Left colon (tissue), 2 donors: Measurements from ENCODE around the gene CARD8. TPM values are rescaled to one million over a fixed set of nuclear protein-coding genes. Genes with fewer than 3 reads are reported as not detected.
"Not testable (repeated sequence)": the region's sequence is repeated elsewhere in the genome, so short reads cannot be mapped to it uniquely, and the experiment has no call there.

Source experiments
- ATAC-seq: fragments of 200-7000 bp; cut with Tn5 transposase; one replicate; pipeline ENCODE4 v1.9.1; 2020; ENCODE audit warnings: mild to moderate bottlenecking, moderate library complexity
- DNase-seq, 2 donors: peaks; one replicate each; pipeline ENCODE4 v3.0.0-alpha.2; 2020
- intact Hi-C, 2 donors: fragments of 100-400 bp; cut with DNase I in 1 of 2; cut with micrococcal nuclease in 1 of 2; formaldehyde crosslinking; loops; one replicate each; pipeline versions ENCODE4 v1.11.2 to v1.14.0; 2022; cut with DNase I, micrococcal nuclease
- total RNA-seq, 2 donors: library from RNA; stranded (reverse); fragmentation: NEBNext Ultra II Directional; extraction: Animal tissue kit (Norgen Biotek cat#: 25700); gene quantifications; one replicate each; pipeline ENCODE4 v1.2.1, GENCODE V29; 2021
- donor health status: DM: no; HTN: no; CAD: no.
- donor health status: DM: yes; HTN: yes; CAD: no.

The CARD8 gene
- total RNA-seq, 2 donors from 2014 or later = 15.3 to 23.4 TPM

DNA sequence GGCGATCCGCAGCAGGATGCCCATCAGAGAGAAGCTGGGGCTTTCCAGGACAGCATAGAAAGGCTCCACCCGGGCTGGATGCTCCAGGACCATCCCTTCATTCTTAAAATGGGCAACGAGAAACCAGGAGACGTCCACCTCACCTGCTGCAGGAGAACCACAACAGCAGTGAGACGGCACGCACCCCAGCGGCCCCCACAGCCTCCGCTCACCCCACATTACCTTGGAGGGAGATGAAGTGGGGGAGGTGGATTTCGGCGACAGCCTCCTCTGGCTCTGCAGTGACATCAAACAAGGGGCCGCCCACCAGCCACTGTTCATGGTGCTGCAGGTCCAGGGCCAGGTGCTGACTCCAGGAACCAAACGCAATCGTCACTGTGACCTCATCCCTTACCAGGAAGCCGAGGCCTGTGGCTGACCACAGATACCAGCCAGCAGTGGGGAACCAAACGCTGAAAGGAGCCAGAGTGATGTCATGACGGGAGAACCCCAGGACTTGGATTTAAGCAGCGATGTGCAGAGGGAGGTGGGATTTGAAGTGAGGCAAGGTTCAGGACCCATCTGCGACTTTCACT is 25.1 kb downstream of the CARD8 start:
- DNase-seq = no peak
- intact Hi-C loops = no loop called here
- ATAC-seq = no peak

DNA sequence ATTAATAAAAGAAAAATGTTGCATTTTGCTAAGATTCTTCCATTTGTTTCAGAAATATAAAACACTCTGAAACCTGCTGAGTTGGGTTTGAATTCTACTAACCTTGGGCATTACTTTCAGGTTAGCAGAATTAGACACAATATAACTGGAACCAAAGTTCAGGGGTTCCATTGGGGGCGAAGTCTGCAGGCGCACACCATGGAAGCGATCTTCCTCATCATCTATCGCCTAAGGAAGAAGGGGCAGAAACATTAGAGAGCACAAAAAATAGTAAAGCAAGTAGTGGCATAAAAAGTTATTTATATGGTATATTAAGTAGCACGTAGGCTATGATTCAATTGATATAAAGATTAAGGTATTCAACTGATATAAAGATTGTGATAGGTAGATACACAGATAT is 34.1 kb downstream of the CARD8 start:
- ATAC-seq (no peak), DNase-seq (no peak)
- intact Hi-C loops = no loop called here

DNA sequence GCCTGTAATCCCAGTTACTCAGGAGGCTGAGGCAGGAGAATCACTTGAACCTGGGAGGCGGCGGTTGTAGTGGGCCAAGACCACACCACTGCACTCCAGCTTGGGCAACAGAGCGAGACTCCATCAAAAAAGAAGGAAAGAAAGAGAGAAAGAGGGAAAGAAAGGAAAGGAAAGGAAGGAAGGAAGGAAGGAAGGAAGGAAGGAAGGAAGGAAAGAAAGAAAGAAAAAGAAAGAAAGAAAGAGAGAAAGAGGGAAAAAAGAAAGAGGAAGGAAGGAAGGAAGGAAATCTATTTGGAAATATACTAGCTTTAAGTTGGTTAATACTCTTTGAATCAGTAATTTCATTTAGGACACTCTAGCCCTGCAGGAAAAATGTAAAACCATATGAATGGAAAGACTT is 34.9 kb downstream of the CARD8 start:
- DNase-seq, ATAC-seq, intact Hi-C loops: not testable (repeated sequence)

DNA sequence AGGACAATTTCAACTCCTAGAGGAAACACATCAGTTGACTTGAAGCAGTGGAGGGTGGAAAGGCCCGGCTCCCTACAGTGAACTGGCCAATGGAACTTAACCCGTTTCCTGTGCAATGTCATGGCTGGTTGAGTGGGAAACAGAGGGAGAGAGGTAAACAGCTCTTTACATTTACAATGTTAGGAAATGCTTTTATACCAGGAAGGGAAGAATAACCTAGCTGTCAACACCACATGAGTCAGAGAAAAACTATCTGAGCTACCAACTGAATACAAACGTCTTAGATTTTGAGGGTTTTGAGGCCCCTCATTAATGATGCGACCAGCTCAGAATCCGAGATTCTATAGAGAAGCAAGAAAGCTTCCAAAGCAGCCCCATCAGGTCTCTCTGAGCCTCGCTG is 36.7 kb downstream of the CARD8 start:
- DNase-seq = no peak
- no peak for ATAC-seq
- intact Hi-C loops = no loop called here

DNA sequence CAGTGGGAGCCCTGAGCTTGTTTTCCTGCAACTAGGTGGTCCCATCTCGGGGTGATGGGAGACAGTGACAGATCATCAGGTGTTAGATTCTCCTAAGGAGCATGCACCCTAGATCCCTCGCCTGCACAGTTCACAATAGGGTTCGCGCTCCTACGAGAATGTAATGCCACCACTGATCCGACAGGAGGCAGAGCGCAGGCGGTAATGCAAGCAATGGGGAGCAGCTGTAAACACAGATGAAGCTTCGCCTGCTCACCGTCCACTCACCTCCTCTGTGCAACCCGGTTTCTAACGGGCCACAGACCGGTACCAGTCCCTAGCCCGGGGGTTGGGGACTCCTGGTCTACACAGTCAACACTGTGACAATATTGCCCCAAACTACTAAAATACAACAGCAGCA is 38.8 kb downstream of the CARD8 start:
- ATAC-seq (no peak), DNase-seq (no peak)
- intact Hi-C loops = no loop called here

DNA sequence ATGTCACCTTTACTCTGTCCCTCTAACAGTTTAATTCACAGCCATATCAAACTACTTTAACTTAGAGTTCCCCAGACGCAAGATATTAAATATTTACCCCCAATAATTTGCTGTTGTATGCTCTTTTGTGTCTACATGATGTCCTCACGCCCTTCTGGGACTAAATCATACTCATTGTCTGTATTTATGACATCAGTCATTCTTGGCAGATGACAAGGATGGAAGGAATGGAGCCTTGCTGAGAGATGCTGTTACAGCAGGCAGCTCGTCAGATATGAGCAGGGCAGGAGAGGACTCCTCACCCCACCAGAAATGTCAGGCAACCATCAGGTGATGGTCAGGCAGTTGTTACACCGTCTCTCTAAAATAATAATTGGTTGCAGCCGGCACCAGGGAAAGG is 41.8 kb downstream of the CARD8 start:
- DNase-seq (no peak), ATAC-seq (no peak)
- intact Hi-C loops = no loop called here

DNA sequence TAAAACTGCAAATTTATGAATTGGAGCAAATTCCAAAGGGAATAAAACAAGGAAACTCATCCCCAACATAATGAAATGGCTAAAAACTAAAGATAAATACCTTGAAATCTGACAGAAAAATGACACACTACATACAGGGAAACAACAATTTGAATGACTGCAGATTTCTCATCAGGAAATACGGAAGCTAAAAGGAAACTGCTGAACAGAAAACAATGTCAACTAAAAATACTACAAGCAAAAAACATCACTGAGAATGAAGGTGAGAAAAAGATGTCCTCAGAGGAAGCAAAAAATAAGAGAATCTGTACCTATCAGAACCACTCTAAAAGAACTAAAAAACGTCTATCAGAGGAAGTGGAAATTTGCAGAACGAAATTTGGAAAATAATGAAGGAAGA is 45.7 kb downstream of the CARD8 start:
- ATAC-seq (no peak), DNase-seq (no peak)
- intact Hi-C loops = no loop called here

DNA sequence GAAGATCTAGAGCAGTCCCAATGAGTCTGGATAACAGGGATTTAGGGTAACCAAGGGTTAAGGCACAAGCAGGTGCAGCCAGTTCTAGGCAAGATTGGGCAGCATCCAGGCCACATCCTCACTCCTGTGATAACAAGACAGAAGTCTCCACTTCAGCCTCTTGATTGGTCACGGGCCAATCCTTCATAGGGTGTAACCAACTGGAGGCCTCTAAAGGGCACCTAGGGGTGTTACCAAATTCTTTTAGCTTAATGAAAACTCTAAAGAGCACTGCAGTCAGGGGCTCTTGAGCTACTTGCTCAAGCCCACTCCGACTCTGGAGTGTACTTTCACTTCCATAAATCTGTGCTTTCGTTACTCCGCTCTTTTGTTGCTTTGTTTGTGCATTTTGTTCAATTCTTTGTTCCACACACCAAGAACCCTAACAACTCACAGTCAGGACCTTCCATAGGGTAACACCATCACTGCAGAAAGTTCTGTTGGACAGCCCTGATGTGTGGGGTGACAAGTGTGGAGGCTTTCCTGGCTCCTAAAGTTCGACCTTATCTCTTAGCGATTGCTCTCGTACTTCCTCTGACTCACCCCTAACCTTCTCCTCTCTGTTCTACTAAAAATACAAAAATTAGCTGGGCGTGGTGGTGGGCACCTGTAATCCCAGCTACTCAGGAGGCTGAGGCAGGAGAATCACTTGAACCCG is 49.2 kb downstream of the CARD8 start:
- DNase-seq (no peak), ATAC-seq (no peak)
- intact Hi-C loops = no loop called here

DNA sequence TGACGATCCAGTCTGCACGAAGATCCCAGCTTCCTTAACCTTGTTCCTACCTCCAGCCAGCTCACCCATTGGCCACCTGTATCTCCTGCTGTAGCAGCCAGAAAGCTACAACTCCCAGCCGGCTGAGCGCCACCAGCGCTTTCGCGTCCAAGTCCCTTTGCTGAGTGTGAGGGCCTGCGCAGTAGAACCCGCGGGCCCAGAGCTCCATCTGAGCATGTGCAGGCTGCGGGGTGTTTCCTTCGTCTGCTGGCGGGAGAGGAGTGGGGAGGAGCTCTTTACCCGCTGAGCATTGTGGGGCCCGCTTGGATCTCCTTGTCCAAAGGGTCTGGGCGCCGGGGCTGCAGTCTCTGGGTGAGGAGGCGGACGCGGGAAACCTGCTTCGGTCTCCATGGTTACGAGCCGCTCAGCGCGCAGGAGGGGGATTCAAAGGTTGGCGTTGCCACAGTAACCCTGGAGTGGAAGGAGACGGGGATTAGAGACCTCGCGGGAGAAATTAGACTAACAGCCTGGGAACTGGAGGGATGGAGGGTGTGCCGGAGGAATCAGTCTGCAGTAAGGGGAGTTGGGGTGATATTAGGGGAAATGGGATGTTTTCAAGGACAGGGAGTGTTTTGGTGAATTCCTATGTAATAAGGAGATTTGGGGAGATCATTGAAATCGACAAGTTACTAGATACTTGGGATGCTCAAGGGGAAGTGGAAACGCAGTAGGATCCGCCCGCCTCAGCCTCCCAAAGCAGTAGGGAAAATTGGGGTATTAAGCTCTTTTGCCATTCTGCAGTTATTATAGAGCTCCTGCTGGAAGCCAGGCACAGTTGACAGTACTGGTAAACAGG is 51.7 kb downstream of the CARD8 start:
- DNase-seq = peak; percentile 93 to 95
- intact Hi-C loops = no loop called here

DNA sequence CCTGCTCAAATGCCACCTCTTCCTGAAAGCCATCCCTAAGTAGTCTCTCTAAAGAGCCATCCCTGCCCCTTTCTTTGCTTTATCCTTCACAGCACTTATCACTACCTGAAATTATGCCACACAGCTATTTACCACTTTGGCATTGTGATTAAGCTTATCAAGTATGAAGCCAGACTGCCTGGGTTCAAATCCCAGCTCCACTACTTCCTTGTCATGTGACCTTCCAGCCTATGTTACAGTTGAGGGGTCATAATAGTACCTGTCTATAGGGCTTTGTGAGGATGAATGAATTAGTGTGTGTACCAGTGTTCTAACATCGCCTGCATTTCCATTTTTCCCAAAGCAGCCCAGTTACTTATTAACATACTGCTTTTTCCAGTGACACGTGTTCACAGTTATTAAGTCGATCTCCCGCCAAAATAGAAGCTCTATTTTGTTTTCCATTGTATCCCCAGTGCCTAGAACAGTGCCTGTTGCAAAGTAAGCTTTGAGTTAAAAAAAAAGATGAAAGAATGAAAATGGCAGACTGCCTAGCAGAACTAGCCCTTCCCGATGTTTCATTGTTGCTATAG is 52.4 kb downstream of the CARD8 start:
- no peak for ATAC-seq
- intact Hi-C loops = no loop called here
- no peak for DNase-seq

More for the DNA sequence above, 51.7 kb downstream of the CARD8 start:
- peak; percentile 99 for ATAC-seq

DNA sequence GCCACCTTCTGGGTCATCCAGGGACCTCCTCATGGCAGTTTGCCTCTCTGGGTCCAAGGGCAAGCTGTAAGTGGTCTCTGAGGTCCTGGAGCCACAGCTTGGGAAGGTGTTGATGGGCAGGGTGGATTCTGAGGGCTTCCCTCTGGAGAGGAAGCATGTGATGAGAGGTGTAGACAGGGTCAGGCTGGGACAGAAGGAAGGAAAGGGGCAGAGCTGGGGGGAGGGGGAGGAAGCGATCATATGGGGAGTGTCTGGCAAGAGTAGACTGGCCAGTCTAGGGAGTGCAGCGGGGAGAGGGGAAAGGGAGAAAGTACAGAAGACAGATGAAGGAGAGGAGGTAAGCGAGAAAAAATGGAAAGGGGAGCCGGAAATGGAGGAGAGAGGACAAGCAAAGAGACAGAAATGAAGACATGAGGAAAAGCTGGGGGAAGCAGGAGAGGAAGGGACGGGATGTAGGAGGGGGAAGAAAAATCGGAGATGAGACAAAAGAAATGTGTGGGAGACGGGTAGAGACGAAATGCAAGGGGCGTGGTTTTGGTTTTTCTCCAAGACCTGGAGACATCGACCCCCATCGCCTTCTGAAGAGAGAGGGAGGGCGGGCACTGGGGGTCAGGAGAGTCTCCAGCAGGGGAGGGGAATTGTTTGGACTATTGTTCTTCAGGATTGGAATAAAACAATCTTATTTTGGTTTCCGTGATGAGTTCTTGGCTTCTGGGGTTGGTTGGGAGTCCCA is 58.6 kb downstream of the CARD8 start:
- no peak for DNase-seq
- ATAC-seq = peak; percentile 54
- intact Hi-C loops = no loop called here

DNA sequence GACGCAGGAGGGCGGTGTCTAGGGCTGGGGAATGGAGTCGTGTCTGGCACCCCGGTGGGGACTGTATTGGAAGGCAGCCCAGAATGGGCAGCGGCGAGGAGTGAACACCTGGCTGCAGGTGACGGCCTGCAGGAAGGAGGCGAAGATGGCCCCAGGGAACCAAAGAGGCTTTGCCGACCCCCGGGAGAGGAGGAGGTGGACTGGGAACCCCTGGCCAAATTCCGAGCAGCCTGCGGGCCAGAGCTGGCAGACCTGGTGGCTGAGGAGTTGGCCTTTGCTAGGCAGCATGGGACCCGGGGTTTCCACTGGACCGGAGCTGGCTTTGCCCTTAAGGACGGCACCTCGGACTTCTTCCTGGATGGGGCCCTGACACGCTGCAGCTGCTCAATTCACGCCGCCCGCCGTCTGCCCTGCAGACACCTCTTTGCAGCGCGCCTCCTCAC is 59.4 kb downstream of the CARD8 start:
- intact Hi-C loops = no loop called here
- DNase-seq = no peak
- peak; percentile 13 for ATAC-seq

DNA sequence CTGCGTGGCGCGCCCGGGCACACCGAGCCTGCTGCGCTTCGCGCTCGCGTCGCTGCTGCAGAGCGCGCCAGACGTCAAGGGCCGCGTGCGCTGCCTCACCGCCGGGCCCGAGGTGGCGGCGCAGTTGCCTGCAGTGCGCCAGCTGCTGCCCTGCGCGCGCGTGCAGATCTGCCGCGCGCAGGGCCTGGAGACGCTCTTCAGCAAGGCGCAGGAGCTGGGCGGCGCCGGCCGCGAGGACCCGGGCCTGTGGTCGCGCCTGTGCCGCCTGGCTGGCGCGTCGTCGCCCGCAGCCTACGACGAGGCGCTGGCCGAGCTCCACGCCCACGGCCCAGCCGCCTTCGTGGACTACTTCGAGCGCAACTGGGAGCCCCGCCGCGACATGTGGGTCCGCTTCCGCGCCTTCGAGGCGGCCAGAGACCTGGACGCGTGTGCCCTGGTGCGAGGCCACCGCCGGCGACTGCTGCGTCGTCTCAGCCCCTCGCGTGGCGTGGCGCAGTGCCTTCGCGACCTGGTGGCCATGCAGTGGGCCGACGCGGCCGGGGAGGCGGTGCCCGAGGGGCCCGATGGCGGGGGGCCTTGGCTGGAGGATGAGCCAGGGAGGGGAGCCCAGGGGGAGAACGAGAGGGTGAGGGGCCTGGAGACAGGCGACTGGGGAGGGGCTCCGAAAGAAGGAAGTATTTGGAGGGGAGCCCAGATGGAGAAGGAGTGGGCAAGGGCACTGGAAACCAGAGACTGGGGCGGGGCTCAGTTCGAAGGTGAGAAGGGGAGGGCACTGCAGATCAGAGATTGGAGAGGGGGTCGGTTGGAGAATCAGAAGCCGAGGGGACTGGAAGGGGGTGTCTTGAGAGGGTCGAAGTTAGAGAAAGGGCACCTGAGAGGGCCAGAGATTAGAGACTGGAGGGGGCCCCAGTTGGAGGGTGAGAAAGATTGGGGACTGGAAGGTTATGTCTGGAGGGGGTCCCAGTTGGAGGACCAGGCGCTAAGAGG is 60.6 kb downstream of the CARD8 start:
- intact Hi-C loops = no loop called here
- no peak for DNase-seq

DNA sequence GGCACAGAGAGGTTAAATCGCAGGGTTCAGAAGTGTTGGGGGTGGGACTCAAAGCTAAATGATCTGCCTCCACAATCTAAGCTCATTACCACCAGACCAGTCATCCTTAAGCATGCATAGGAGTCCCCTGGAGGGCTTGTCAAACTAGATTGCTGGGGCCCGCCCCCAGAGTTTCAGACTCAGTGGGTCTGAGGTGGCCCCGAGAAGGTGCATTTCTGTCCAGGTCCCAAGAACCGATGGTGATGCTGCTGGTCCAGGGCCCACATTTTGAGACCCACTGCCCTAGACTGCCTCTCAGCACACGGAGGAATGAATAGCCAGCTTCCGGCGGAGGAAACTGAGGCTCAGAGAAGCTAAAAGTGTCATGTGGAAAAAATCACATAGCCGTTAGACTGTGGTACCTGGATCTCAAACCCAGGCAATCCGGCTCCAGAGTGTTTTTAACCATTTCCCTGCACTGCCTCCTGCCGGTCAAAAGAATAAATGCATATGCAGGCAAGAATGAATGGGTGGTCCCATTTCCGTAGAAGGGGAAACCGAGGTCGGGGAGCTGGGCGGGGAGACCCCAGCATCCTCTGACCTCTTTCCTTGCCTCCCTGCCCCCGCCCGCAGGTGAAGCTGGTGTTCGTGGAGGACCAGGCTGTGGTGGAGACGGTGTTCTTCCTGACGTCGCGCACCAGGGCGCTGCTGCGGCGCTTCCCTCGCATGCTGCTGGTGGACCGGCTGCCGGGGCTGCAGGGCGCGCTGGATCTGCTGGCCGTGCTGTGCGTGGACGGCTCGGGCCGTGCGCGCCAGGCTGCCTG is 61.5 kb downstream of the CARD8 start:
- DNase-seq (no peak), ATAC-seq (no peak)
- intact Hi-C loops = no loop called here

More for the DNA sequence above, 60.6 kb downstream of the CARD8 start:
- no peak for ATAC-seq

DNA sequence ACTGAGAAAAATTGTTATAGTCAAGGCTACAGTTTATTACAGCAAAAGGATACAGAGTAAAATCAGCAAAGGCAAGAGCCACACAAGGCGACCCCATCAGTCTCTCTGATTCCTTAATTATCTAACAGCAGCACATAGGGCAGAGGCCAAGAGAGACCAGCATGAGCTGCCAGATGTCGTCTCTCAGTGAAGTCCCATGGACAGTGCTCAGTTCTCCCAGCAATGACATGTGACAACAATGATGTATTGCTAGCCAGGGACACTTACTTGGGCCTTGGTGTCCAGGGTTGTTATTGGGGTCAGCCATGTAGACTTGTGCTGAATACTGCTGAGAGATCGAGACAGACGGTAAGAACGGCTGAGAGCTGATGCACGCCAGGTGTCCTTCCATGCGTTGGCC is 63.0 kb downstream of the CARD8 start:
- ATAC-seq (no peak), DNase-seq (no peak)
- intact Hi-C loops = no loop called here

DNA sequence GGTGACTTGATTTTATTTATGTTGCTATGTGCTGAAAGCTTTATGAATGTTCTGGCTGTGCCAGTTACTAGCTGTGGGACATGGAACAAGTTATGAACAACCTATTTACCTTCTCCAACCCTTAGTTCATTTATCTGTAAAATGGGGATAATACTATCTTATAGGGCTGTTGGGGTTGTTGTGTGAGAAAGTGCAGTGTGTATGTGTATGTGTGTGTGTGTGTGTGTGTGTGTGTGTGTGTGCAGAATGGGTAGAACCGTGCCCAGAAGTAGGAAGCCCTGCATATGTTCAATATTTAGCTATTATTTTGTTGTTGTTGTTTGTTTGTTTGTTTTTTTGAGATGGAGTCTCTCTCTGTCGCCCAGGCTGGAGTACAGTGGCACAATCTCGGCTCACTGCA is 64.8 kb downstream of the CARD8 start:
- ATAC-seq = no peak
- intact Hi-C loops = no loop called here

DNA sequence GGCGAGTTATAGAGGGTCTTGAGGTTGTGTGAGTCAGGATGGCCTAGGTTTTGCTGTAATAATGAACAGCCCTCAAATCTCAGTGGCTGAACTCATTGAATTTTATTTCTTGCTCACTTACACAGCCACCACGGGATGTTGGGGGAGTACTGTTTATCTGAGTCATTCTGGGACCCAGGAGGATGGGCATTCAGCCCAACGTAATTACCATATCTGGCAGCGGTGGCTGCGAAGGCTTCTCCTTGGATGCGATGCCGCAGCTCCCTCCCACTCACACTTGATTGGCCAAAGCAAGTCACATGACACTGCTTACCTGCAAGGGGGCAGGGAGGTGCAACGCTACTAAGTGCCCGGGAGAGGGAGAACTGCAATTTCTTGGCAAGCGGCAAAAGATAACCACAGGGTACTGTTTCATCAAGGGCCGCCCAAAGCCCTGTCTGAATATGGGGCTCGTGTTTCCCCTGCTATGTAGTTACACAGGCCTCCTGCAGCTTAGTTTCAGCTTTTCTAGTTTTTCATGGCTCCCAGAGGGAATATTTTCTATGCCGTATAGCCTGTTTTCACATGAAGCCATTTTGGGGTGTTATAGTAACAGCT is 65.3 kb downstream of the CARD8 start:
- DNase-seq (no peak), ATAC-seq (no peak)
- intact Hi-C loops = no loop called here

More for the DNA sequence above, 64.8 kb downstream of the CARD8 start:
- DNase-seq = no peak
